ENCODE measurements around the gene ATP13A2.

DNA sequence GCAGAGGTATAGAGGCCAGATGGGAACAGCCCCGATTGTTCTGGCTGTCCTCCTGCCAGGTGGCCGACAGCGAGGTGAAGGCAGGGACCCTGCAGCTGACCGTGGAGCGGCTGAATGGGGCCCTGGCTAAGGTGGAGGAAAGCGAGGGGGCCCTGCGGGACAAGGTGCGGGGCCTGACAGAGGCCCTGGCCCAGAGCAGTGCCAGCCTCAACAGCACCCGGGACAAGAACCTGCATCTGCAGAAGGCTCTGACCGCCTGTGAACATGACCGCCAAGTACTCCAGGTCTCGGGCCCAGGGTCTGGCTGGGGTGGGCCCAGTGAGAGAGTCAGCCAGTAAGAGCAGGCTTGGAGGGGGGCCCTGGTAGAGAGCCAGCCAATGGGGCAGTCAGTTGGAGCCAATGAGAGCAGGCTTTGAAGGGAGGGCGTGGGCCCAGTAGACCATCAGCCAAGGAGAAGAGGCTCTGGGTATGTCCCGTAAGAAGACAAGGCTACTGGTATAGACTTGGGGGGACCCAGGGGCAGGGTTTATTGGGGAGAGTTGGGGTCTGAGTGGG lies 42.6 kb downstream of the ATP13A2 start:
- TF ChIP-seq CTCF (IDR thresholded peaks at IDR 0.05; ENCODE audit: borderline replicate concordance, extremely low read depth, low read length, poor library complexity, severe bottlenecking) (no peak), EZH2 (IDR thresholded peaks at IDR 0.05; ENCODE audit: borderline replicate concordance, low read depth, low read length, severe bottlenecking) (no peak)

Measured in DND-41 (cell line).